T-cell (primary cell): ENCODE results near the gene LYVE1. TPM values are rescaled to one million over a fixed set of nuclear protein-coding genes. Genes with fewer than 3 reads are reported as not detected.

Experiments
- ATAC-seq, 4 experiments: fragments of 200-7000 bp in 3 of 4; fragments of 150-1000 bp in 1 of 4; cut with Tn5 transposase; replicated peaks in 1 of 4; 1 replicate in 3 of 4; 2 replicates in 1 of 4; pipeline ENCODE4 v1.10.0; 2021; ENCODE audit warnings: moderate library complexity in 3 of 4, mild to moderate bottlenecking in 2 of 4, moderate number of reproducible peaks in 1 of 4
- CTCF ChIA-PET, 2 donors: fragments of 300-600 bp; sonication (Branson Sonifier 250); formaldehyde crosslinking; loops; one replicate each; lab custom pipeline; 2022; ENCODE audit warnings: antibody characterized with exemption in 2 of 2; lab: Charles Lee
- POLR2A ChIA-PET, 2 donors: fragments of 300-600 bp; sonication (Branson Sonifier 250); formaldehyde crosslinking; loops; one replicate each; lab custom pipeline; 2022; ENCODE audit warnings: antibody characterized with exemption in 2 of 2; lab: Charles Lee
- DNase-seq, 35 experiments: peaks; one replicate each; pipeline versions ENCODE4 v3.0.0 to v3.0.0-alpha.2; 2013 to 2023
- H3K27ac ChIP-seq: one replicate; pipeline ENCODE4 v1.5.1; 2013; ENCODE audit warnings: low read length
- H3K27me3 ChIP-seq, 2 experiments: replicated peaks in 1 of 2; 1 replicate in 1 of 2; 2 replicates in 1 of 2; pipeline versions ENCODE4 v1.6.1 to v1.7.0; 2013; ENCODE audit warnings: low read length in 1 of 2, mixed read lengths in 1 of 2; ENCODE audit not compliant: control insufficient read depth in 2 of 2, insufficient read depth in 2 of 2; ENCODE audit errors: extremely low read depth in 1 of 2
- H3K36me3 ChIP-seq, 2 donors: 1 replicate in 1 of 2; 2 replicates in 1 of 2; pipeline versions ENCODE4 v1.6.1 to v1.7.0; 2013; ENCODE audit warnings: low read length in 1 of 2; ENCODE audit not compliant: control insufficient read depth in 2 of 2, insufficient read depth in 1 of 2; ENCODE audit errors: extremely low read depth in 1 of 2
- H3K4me1 ChIP-seq, 2 experiments: 1 replicate in 1 of 2; 2 replicates in 1 of 2; pipeline versions ENCODE4 v1.6.1 to v1.7.0; 2013; ENCODE audit warnings: low read length in 2 of 2, mixed read lengths in 1 of 2; ENCODE audit not compliant: insufficient read depth in 2 of 2, control insufficient read depth in 1 of 2; ENCODE audit errors: extremely low read depth in 1 of 2
- H3K4me3 ChIP-seq, 2 donors: 1 replicate in 1 of 2; 2 replicates in 1 of 2; pipeline versions ENCODE4 v1.5.1 to v1.7.0; 2013; ENCODE audit warnings: mild to moderate bottlenecking in 2 of 2, low read length in 1 of 2, moderate library complexity in 1 of 2; ENCODE audit not compliant: control insufficient read depth in 1 of 2; ENCODE audit errors: extremely low read depth in 1 of 2
- H3K9me3 ChIP-seq: 2 replicates; pipeline ENCODE4 v1.7.0; 2013
- H3K27ac Mint-ChIP-seq, 2 donors: one replicate each; pipeline ENCODE4 v1.8.0; 2020 to 2021; ENCODE audit warnings: mild to moderate bottlenecking in 2 of 2, mixed read lengths in 2 of 2
- H3K27me3 Mint-ChIP-seq, 2 donors: one replicate each; pipeline ENCODE4 v1.8.0; 2021 to 2022; ENCODE audit warnings: mixed read lengths in 2 of 2
- H3K36me3 Mint-ChIP-seq: one replicate; pipeline ENCODE4 v1.8.0; 2021; ENCODE audit warnings: mixed read lengths
- H3K4me1 Mint-ChIP-seq, 3 donors: one replicate each; pipeline ENCODE4 v1.8.0; 2020 to 2022; ENCODE audit warnings: mixed read lengths in 3 of 3, mild to moderate bottlenecking in 1 of 3
- H3K4me3 Mint-ChIP-seq, 3 donors: one replicate each; pipeline ENCODE4 v1.8.0; 2020 to 2022; ENCODE audit warnings: mild to moderate bottlenecking in 3 of 3, mixed read lengths in 3 of 3, moderate library complexity in 3 of 3
- H3K9me3 Mint-ChIP-seq, 3 donors: one replicate each; pipeline ENCODE4 v1.8.0; 2020 to 2022; ENCODE audit warnings: mixed read lengths in 3 of 3
- WGBS: methylation state at CpG from one replicate; pipeline ENCODE4 v1.1.5; 2013; ENCODE audit warnings: missing lambda C conversion rate; ENCODE audit not compliant: insufficient coverage; 5-methylcytosine and 5-hydroxymethylcytosine counted together
- total RNA-seq, 35 experiments: library from RNA in 6 of 35; stranded (reverse) in 6 of 35; fragments of 120-200 nt in 1 of 35; gene quantifications; one replicate each; pipeline versions ENCODE4 v1.2.1 to v1.2.4 and lab custom pipeline; 2013 to 2026

LYVE1 gene
- total RNA-seq, 5 donors from 2014 or later (not counting 1 experiment from before 2014, with no cell fraction given): 0.33 to 0.61 (median 0.38) TPM; not detected in 2

- ChIA-PET CTCF (no interaction called here), POLR2A (no interaction called here)
- Mint-ChIP-seq H3K27me3 (no peaks in the 10 kb centered on the region), H3K9me3 (no peaks in the 10 kb centered on the region), H3K4me3 (no peak overlapping the region), H3K27ac (no peak overlapping the region), H3K36me3 (peaks cover 34% of the 10 kb centered on the region), H3K4me1 (peaks cover 0 to 3% (median 0%) of the 10 kb centered on the region in 3 donors)
- Histone ChIP-seq H3K4me3 (no peak overlapping the region), H3K36me3 (peaks cover 6 to 15% of the 10 kb centered on the region in 2 donors), H3K27me3 (no peaks in the 10 kb centered on the region), H3K4me1 (no peaks in the 10 kb centered on the region), H3K9me3 (no peaks in the 10 kb centered on the region), H3K27ac (no peak overlapping the region)
- DNase-seq (no peak), ATAC-seq (no peak)
- no CpG with 5 or more reads among the region's 2 CpGs for WGBS
Observed at GRCh38 chr11:10514709-10515108, 53.8 kb downstream of the LYVE1 start.

GRCh38 chr11:10514202-10514601, 54.3 kb downstream of the LYVE1 start:
- no peaks in the 10 kb centered on the region for H3K27me3 Mint-ChIP-seq
- H3K27ac Mint-ChIP-seq: no peak overlapping the region
- no peaks in the 10 kb centered on the region for H3K9me3 Mint-ChIP-seq
- ChIA-PET POLR2A (no interaction called here), CTCF (no interaction called here)
- ATAC-seq (no peak), DNase-seq (no peak)
- H3K27me3 ChIP-seq: no peaks in the 10 kb centered on the region
- no peak overlapping the region for H3K4me3 Mint-ChIP-seq
- no CpG with 5 or more reads among the region's 2 CpGs for WGBS
- no peak overlapping the region for H3K4me3 ChIP-seq
- no peaks in the 10 kb centered on the region for H3K9me3 ChIP-seq
- H3K36me3 ChIP-seq: peaks cover 6 to 11% of the 10 kb centered on the region in 2 donors
- no peak overlapping the region for H3K27ac ChIP-seq
- peaks cover 30% of the 10 kb centered on the region for H3K36me3 Mint-ChIP-seq
- H3K4me1 ChIP-seq: no peaks in the 10 kb centered on the region
- H3K4me1 Mint-ChIP-seq: peaks cover 0 to 3% (median 0%) of the 10 kb centered on the region in 3 donors

- H3K4me3 Mint-ChIP-seq: no peak overlapping the region
- Histone ChIP-seq H3K9me3 (no peaks in the 10 kb centered on the region), H3K36me3 (peaks cover 6 to 15% of the 10 kb centered on the region in 2 donors), H3K27me3 (no peaks in the 10 kb centered on the region), H3K4me1 (no peaks in the 10 kb centered on the region), H3K4me3 (no peak overlapping the region), H3K27ac (no peak overlapping the region)
- no peaks in the 10 kb centered on the region for H3K27me3 Mint-ChIP-seq
- H3K27ac Mint-ChIP-seq: no peak overlapping the region
- ATAC-seq: no peak
- no peaks in the 10 kb centered on the region for H3K9me3 Mint-ChIP-seq
- peaks cover 0 to 2% (median 0%) of the 10 kb centered on the region in 3 donors for H3K4me1 Mint-ChIP-seq
- ChIA-PET POLR2A (no interaction called here), CTCF (no interaction called here)
- WGBS: 94% methylated on average over 5 of the region's 10 CpGs
- DNase-seq: no peak
- H3K36me3 Mint-ChIP-seq: peaks cover 22% of the 10 kb centered on the region
Observed at GRCh38 chr11:10511181-10511621, 57.3 kb downstream of the LYVE1 start.

Other genes with a start within 250 kb of the LYVE1 start
- 10 to 100 TPM; 21.1 to 40.0 (median 26.0) TPM for gene AMPD3, start 113.4 kb downstream of the LYVE1 start, total RNA-seq
- 10 to 100 TPM; 15.1 to 17.3 (median 15.3) TPM for gene RNF141, start 27.5 kb downstream of the LYVE1 start, total RNA-seq
- gene IRAG1, start 125.1 kb upstream of the LYVE1 start, total RNA-seq: under 1 TPM in 2 of 5 donors, not detected in 3; 0.06 to 0.20 TPM
- 10 to 100 TPM; 26.4 to 45.6 (median 42.2) TPM for gene CTR9, start 182.6 kb upstream of the LYVE1 start, total RNA-seq
- gene EIF4G2, start 240.3 kb upstream of the LYVE1 start, total RNA-seq: 1,000 to 10,000 TPM in 1 of 5 donors, 100 to 1,000 TPM in 4; 575 to 1,022 (median 643) TPM